HCT116 (cell line): Measurements from ENCODE around the gene NMD3. TPM values are rescaled to one million over a fixed set of nuclear protein-coding genes. Genes with fewer than 3 reads are reported as not detected.

Experiments used
- ATAC-seq: fragments of 200-7000 bp; cut with Tn5 transposase; 2 replicates; pipeline ENCODE4 v1.9.1; 2020; ENCODE audit warnings: mild to moderate bottlenecking, moderate library complexity
- BruUV-seq: library from RNA; stranded (reverse); fragments of 400-500 nt; replicated peaks from 2 replicates; lab custom pipeline; 2021; lab: Mats Ljungman, UMichigan
- CTCF ChIA-PET: fragments of 300-600 bp; sonication (Branson Sonifier 250); formaldehyde crosslinking; loops from one replicate; lab custom pipeline; 2021; ENCODE audit warnings: antibody characterized with exemption; lab: Charles Lee
- POLR2A ChIA-PET: fragments of 300-600, 350-600 bp; sonication (Branson Sonifier 250); formaldehyde crosslinking; loops from one replicate; lab custom pipeline; 2021; ENCODE audit warnings: antibody characterized with exemption; lab: Charles Lee
- RAD21 ChIA-PET, 2 experiments: fragments of 300-600 bp; sonication (Branson Sonifier 250); formaldehyde crosslinking; loops; one replicate each; lab custom pipeline; 2023; ENCODE audit warnings: low total read pairs in 2 of 2; ENCODE audit not compliant: uncharacterized antibody in 2 of 2, unreplicated experiment in 2 of 2, low non-redundant PET in 1 of 2; lab: Charles Lee
- DNase-seq: peaks from one replicate; pipeline ENCODE4 v3.0.0-alpha.2; 2010; ENCODE audit warnings: low read depth, low spot score
- H2AFZ ChIP-seq: fragments of 200-600 bp; shearing (Covaris generic), sonication (generic); 2 replicates; pipeline ENCODE4 v1.6.1; 2017; ENCODE audit warnings: low read depth, mixed run types, mixed read lengths, antibody characterized with exemption, low read length; ENCODE audit not compliant: poor library complexity, severe bottlenecking
- H3K27ac ChIP-seq: 2 replicates; pipeline ENCODE4 v1.5.1; 2012; ENCODE audit warnings: low read depth, low read length
- H3K27me3 ChIP-seq: fragments of 200-600 bp; sonication (generic); 2 replicates; pipeline ENCODE4 v1.6.1; 2016; ENCODE audit warnings: mixed run types, low read length, mixed read lengths; ENCODE audit not compliant: insufficient read depth
- H3K36me3 ChIP-seq, 2 experiments: fragments of 200-500 bp in 1 of 2; fragments of 200-600 bp in 1 of 2; sonication (Bioruptor generic) in 1 of 2; sonication (generic) in 1 of 2; 2 replicates each; pipeline versions ENCODE4 v1.5.1 to v1.6.1; 2014 to 2016; ENCODE audit warnings: low read length in 2 of 2, inconsistent platforms in 1 of 2, mixed read lengths in 1 of 2, mixed run types in 1 of 2; ENCODE audit not compliant: insufficient read depth in 2 of 2, control insufficient read depth in 1 of 2
- H3K4me1 ChIP-seq, 2 experiments: fragments of 200-600 bp in 1 of 2; sonication (generic) in 1 of 2; 2 replicates each; pipeline versions ENCODE4 v1.5.1 to v1.6.1; 2012 to 2017; ENCODE audit warnings: low read length in 2 of 2, inconsistent platforms in 1 of 2, mild to moderate bottlenecking in 1 of 2, mixed read lengths in 1 of 2, mixed run types in 1 of 2, moderate library complexity in 1 of 2; ENCODE audit not compliant: insufficient read depth in 2 of 2, control insufficient read depth in 1 of 2
- H3K4me2 ChIP-seq: fragments of 200-600 bp; sonication (generic); 2 replicates; pipeline ENCODE4 v1.6.1; 2017; ENCODE audit warnings: mixed run types, low read length, mixed read lengths
- H3K4me3 ChIP-seq, 2 experiments: fragments of 200-600 bp in 1 of 2; sonication (generic) in 1 of 2; replicated peaks in 1 of 2; 2 replicates each; pipeline ENCODE4 v1.5.1; 2011 to 2016; ENCODE audit warnings: low read length in 2 of 2, control low read depth in 1 of 2, low read depth in 1 of 2, mild to moderate bottlenecking in 1 of 2, mixed read lengths in 1 of 2, mixed run types in 1 of 2
- H3K79me2 ChIP-seq: fragments of 200-600 bp; sonication (generic); 2 replicates; pipeline ENCODE4 v1.6.1; 2017; ENCODE audit warnings: mild to moderate bottlenecking, mixed run types, low read length, moderate library complexity, mixed read lengths; ENCODE audit not compliant: insufficient read depth
- H3K9ac ChIP-seq: fragments of 200-600 bp; sonication (generic); 2 replicates; pipeline ENCODE4 v1.6.1; 2016; ENCODE audit warnings: low read length, mixed read lengths
- H3K9me2 ChIP-seq: fragments of 200-600 bp; sonication (generic), shearing (Covaris generic); 2 replicates; pipeline ENCODE4 v1.6.1; 2017; ENCODE audit warnings: mixed run types, mild to moderate bottlenecking, moderate library complexity; ENCODE audit not compliant: insufficient read depth
- H3K9me3 ChIP-seq, 2 experiments: fragments of 200-500 bp in 1 of 2; fragments of 200-600 bp in 1 of 2; sonication (Bioruptor generic) in 1 of 2; sonication (generic) in 1 of 2; 2 replicates each; pipeline ENCODE4 v1.6.1; 2014 to 2017; ENCODE audit warnings: low read length in 2 of 2, mixed read lengths in 2 of 2, inconsistent platforms in 1 of 2, low read depth in 1 of 2, mild to moderate bottlenecking in 1 of 2, mixed run types in 1 of 2, moderate library complexity in 1 of 2; ENCODE audit not compliant: control insufficient read depth in 1 of 2, insufficient read depth in 1 of 2
- H4K20me1 ChIP-seq: fragments of 200-600 bp; sonication (generic), shearing (Covaris generic); 2 replicates; pipeline ENCODE4 v1.6.1; 2017; ENCODE audit warnings: mixed run types, mild to moderate bottlenecking, moderate library complexity; ENCODE audit not compliant: insufficient read depth
- ATF3 ChIP-seq: IDR thresholded peaks from 2 replicates; pipeline ENCODE4 v1.6.1; 2012
- CEBPB ChIP-seq: IDR thresholded peaks from 2 replicates; pipeline ENCODE4 v1.6.1; 2012; ENCODE audit warnings: low read depth
- CTCF ChIP-seq, 3 experiments: fragments of 200-600 bp in 1 of 3; sonication (generic) in 1 of 3; IDR thresholded peaks in 2 of 3; conservative IDR thresholded peaks in 1 of 3; 2 replicates each; pipeline ENCODE4 v1.5.1; 2012 to 2017; ENCODE audit warnings: low read depth in 2 of 3, low read length in 2 of 3, antibody characterized with exemption in 1 of 3, borderline replicate concordance in 1 of 3, control low read depth in 1 of 3, mild to moderate bottlenecking in 1 of 3, mixed read lengths in 1 of 3, mixed run types in 1 of 3, moderate library complexity in 1 of 3; ENCODE audit not compliant: insufficient read depth in 1 of 3
- EGR1 ChIP-seq: IDR thresholded peaks from 2 replicates; pipeline ENCODE4 v1.6.1; 2012; ENCODE audit warnings: low read depth
- ELF1 ChIP-seq: IDR thresholded peaks from 2 replicates; pipeline ENCODE4 v1.6.1; 2012; ENCODE audit warnings: low read depth, borderline replicate concordance
- EZH2 ChIP-seq: fragments of 200-600 bp; sonication (generic); IDR thresholded peaks from 2 replicates; pipeline ENCODE4 v1.6.1; 2017; ENCODE audit warnings: antibody characterized with exemption, mixed run types
- JUND ChIP-seq: IDR thresholded peaks from 2 replicates; pipeline ENCODE4 v1.6.1; 2012
- MAX ChIP-seq: IDR thresholded peaks from 2 replicates; pipeline ENCODE4 v1.6.1; 2012
- POLR2AphosphoS5 ChIP-seq: IDR thresholded peaks from 2 replicates; pipeline ENCODE4 v1.6.1; 2011; ENCODE audit warnings: mild to moderate bottlenecking, low read depth, low read length, moderate library complexity
- RAD21 ChIP-seq: IDR thresholded peaks from 2 replicates; pipeline ENCODE4 v1.6.1; 2012; ENCODE audit warnings: low read depth, mild to moderate bottlenecking
- SIN3A ChIP-seq: IDR thresholded peaks from 2 replicates; pipeline ENCODE4 v1.6.1; 2012; ENCODE audit warnings: low read depth
- SP1 ChIP-seq: IDR thresholded peaks from 2 replicates; pipeline ENCODE4 v1.6.1; 2012; ENCODE audit warnings: low read depth
- YY1 ChIP-seq: IDR thresholded peaks from 2 replicates; pipeline ENCODE4 v1.6.1; 2011; ENCODE audit warnings: low read length, low read depth, moderate library complexity, mild to moderate bottlenecking; ENCODE audit not compliant: insufficient replicate concordance; ENCODE audit errors: extremely low read depth
- ZBTB33 ChIP-seq: IDR thresholded peaks from 2 replicates; pipeline ENCODE4 v1.6.1; 2011; ENCODE audit warnings: mild to moderate bottlenecking, low read length, moderate library complexity; ENCODE audit not compliant: insufficient replicate concordance; ENCODE audit errors: extremely low read depth
- ZFX ChIP-seq: fragments of 450-650 bp; IDR thresholded peaks from 2 replicates; pipeline ENCODE4 v1.6.1; 2017
- ZNF274 ChIP-seq: fragments of 200-500 bp; sonication (Bioruptor generic); IDR thresholded peaks from 2 replicates; pipeline ENCODE4 v1.6.1; 2014; ENCODE audit warnings: mild to moderate bottlenecking, low read depth, low read length, inconsistent platforms
- intact Hi-C: fragments of 100-400 bp; cut with micrococcal nuclease; formaldehyde crosslinking; loops from 2 replicates; pipeline ENCODE4 v1.10.0; 2022
- total RNA-seq: library from RNA; stranded (reverse); gene quantifications from one replicate; pipeline ENCODE4 v1.2.1, GENCODE V29; 2021; ENCODE audit not compliant: unreplicated experiment

The NMD3 gene
- total RNA-seq, 1 experiment from 2014 or later: 85.2 TPM

- Histone ChIP-seq H4K20me1 (peaks cover 6% of the 10 kb centered on the region; the same call in 1 of the 2 replicates), H3K79me2 (peaks cover 96% of the 10 kb centered on the region), H2AFZ (no peak overlapping the region), H3K9ac (no peak overlapping the region), H3K27ac (no peak overlapping the region), H3K9me3 (no peaks in the 10 kb centered on the region), H3K27me3 (no peaks in the 10 kb centered on the region), H3K9me2 (no peaks in the 10 kb centered on the region), H3K4me2 (no peak overlapping the region), H3K4me1 (no peaks in the 10 kb centered on the region), H3K4me3 (no peak overlapping the region), H3K36me3 (peaks cover 37 to 46% of the 10 kb centered on the region in 2 experiments)
- ChIA-PET CTCF (no interaction called here), POLR2A (interaction anchor here (0.9 kb wide), 1 partner anchor 11 kb away, joined by 6 read pairs; the partner anchor contains the start of gene NMD3), RAD21 (no interaction called here)
- DNase-seq: no peak
- intact Hi-C loops: no loop called here
- ATAC-seq: no peak
- no TSS peak for BruUV-seq
- TF ChIP-seq ATF3 (no peak), RAD21 (no peak), ZNF274 (no peak), ZFX (no peak), ELF1 (no peak), SP1 (no peak), CEBPB (no peak), EGR1 (no peak), CTCF (IDR thresholded peaks at IDR 0.05 in 2 of 3, conservative IDR thresholded peaks at IDR 0.05 in 1 of 3; ENCODE audit: borderline replicate concordance in 1 of 3, insufficient read depth in 1 of 3, low read depth in 2 of 3, low read length in 2 of 3) (no peak), EZH2 (no peak), MAX (no peak), POLR2AphosphoS5 (no peak), JUND (no peak), ZBTB33 (no peak), YY1 (no peak), SIN3A (no peak)
Observed at GRCh38 chr3:161231861-161232260, 10.8 kb downstream of the NMD3 start.
